GM18498 (cell line): ENCODE results near the gene JADE2.
"Not testable (repeated sequence)": the region's sequence is repeated elsewhere in the genome, so short reads cannot be mapped to it uniquely, and the experiment has no call there.

ENCODE experiments used
- ATAC-seq: cut with Tn5 transposase; IDR thresholded peaks from one replicate; pipeline ENCODE4 v1.9.1; 2021; ENCODE audit warnings: mild to moderate bottlenecking, moderate library complexity; ENCODE audit not compliant: unreplicated experiment

Gene JADE2

DNA sequence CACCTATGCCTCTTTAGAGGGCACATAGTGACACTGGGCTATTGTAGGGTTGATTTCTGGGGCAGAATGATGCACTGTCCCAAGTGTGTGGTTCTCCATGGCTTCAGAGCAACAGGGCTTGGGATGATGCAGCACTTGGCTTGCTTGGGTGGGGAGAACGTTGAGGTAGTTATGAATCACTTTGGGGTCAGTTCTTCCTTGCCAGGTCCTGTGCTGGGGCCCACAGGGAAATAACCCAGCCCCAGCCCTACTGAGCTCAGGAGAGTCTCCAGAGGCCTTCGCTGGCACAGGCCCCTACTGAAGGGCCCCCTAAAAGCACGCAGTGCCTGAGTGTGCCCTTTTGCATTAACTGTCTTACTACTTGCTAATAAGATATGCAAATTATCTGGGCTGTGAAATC lies 24.2 kb downstream of the JADE2 start:
- no peak for ATAC-seq

DNA sequence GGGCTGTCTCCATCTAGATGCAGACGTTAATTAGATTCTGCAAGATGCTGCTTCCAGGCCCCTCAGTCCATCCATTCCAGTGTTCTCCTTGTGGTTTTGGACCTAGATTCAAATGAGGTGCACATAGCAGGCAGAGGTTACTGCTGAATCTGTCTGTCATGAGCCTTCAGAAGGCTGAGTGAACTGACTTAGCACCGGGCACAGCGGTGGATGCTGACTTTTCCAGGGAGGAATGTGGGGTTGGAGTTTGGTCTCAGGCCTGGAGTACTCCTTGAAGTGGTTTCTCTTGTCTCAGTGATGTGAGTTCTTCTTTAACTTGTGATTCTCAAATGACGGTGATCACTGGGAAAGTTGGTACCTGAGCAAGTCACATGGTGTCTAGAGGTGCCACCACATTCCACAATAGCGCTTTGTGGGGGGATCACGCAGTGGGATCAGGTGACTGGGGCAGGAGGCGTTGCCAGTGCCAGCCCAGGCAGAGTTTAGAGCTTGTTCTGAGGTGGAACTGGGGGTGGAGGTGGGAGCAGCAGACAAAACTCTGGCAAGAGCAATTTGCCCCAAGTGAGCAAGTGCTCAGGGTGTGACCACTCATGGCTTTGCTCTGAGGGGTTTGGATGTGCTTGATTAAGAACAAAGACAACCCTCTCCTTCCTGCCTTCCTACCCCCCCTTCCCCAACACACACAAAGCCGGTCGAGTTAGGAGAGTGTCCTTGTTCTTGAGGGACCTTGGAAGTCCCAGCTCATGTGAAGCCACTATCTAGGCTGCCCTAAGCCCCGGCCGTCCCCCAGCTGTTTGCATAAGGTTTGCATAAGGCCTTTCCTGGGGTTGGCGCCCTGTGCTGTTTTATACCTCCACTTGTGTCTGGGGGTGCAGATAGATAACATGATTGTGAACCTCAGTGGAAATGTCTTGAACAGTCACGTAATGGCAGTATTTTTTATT lies 25.1 kb downstream of the JADE2 start:
- ATAC-seq, result no peak

DNA sequence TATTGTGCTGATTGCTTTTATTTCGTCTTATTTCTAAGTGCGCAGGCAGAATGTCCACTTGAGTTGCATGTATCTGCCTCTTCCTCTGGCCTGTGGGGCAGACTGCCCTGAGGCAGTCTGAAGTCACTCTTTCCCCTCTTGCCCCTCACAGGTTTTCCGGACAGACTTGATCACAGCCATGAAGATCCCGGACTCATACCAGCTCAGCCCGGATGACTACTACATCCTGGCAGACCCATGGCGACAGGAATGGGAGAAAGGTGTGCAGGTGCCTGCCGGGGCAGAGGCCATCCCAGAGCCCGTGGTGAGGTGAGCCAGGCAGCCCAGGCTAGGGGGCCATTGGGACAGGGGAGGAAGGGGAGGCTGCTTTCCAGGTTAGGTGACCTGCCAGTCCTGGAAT lies 26.4 kb downstream of the JADE2 start:
- no peak for ATAC-seq

DNA sequence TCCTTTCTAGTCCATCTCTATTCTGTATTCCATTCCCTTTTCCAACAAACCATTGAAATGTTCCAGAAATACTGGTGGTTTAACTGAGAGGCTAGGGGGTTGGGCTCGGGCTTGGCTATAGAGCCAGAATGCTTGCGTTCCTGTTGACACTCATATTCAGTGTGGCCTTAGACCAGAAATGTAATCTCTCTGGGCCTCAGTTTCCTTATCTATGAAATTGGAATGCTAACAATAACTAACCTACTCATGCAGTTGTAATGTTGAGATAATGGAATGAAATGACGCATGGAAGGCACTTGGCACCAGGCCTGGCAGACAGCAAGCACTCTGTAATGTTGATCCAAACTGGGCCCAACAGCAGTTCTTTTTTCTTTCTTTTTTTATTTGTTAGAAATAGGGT lies 26.8 kb downstream of the JADE2 start:
- ATAC-seq, result no peak

DNA sequence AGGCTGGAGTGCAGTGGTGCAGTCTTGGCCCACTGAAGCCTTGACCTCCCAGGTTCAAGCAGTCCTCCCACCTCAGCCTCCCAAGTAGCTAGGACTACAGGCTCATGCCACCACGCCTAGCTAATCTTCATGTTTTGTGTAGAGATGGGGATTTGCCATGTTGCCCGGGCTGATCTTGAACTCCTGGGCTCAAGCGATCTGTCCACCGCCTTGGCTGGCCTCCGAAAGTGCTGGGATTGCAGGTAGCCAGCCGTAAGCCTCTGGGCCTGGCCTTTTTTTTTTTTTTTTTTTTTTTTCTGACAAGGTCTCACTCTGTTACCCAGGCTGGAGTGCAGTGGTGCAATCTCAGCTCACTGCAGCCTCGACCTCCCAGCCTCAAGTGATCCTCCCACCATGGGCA lies 27.2 kb downstream of the JADE2 start:
- not testable (repeated sequence) for ATAC-seq

DNA sequence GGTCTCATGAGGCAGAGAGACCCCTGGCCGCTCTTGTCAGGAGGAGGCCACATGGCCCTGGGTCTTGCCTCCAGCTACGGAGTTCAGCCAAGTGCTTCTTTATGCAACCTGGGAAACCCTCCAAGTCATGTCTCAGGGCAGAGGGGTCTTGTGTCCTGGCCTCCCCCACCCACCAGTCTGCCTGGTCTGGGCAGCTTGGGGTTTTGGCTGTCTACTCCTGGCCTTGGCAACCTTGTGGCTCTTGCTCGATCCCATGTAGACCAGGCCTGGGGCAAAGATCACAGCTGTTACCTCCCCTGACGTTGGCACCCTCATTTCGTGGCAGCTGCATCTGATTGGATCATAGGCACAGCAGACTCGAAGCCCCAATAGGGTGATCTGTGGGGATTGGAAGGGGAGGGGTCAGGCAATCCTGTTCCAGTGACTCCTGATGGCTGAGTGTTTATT lies 28.4 kb downstream of the JADE2 start:
- ATAC-seq, result no peak

DNA sequence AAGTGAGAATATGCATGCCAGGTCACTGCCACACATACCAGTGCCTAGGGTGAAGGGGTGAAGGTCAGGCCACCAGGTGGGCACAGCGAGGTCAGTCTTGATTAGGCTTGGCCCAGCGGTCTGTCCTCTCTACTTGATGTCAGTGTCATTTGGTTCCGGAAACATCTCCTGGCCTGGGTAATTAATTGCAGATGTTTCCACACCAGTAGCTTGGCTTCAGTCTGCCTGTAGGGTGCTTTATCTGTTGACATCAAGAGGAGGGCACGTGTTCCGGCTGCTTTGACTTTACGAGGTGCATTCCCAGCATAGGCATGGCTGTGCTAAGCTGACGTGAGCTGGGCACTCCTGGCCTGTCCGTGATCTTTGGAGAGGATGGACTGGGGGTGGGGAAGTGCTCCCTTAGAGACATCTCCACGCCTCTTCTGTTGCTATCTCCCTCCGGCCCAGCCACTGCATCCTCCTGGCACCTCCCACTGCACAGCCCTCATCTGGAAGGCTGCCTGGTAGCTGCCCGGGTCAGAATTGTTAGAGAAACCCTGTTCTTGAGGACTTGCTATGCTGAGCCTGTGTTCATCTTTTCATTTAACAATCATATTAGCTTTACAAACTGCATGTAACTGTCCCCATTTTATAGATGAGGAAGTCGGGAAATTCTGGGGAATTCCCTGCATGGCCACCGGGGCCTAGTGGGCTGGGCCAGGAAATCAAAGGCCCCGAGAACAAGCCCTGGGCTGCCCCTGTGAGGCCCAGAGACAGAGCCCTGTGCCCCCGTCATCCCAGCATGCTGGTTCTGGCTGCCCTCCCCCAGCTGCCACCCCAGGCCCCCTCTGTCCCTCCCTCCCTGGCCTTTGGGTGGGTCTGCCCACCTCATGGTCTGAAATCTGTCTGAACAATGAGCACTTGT lies 29.1 kb downstream of the JADE2 start:
- ATAC-seq, result peak; percentile 43

DNA sequence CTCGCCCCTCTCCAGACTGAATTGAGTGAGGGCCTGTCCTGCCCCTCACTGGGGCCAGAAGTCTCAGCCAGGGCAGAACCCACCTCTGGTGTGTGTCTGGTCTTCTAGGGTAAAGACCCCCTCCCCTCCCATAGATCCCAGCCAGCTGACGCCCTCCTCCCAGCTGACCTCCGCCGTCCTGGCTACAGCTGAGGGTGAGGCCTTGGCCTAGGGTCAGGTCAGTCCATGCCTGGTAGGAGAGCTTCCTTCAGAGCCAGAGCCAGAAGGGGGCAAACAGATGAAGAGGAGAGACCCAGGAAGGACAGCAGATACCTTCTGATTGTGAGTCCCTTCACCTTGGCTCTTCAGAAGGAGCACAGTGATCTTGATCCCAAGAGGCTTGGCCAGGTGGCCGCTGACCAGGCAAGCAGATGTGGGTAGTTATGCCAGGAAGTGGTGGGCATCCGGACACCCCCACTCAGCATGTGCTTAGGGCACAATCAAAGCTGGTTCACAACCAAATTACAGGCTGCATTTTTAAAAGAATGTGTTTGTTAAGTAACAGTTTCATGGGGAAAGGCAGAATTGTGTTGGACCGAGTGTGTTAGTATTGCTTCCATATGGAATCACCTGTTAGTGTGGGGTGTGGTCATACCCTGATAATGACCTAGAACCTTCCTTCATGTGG lies 29.9 kb downstream of the JADE2 start:
- ATAC-seq, result no peak

DNA sequence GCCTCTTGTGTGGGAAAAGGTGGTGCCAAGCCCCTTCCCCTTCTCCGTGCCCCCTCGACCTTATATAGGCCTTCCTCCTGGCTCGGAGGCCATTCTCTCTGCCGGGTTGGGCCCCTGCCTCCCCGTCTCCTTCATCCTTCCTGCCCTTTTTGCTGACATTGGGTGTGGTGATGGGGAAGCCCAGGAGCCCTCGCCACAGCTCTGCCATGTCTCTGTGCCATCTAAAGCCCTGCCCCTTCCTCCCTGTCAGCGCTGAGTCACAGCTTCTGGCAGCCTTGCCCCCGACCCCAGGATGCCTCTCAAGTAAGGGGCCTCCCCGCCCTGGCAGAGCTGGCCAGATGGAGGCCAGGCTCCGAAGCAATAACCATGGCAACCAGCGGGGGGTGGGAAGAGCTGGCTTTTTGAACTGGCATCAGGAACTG lies 30.4 kb downstream of the JADE2 start:
- ATAC-seq, result no peak

DNA sequence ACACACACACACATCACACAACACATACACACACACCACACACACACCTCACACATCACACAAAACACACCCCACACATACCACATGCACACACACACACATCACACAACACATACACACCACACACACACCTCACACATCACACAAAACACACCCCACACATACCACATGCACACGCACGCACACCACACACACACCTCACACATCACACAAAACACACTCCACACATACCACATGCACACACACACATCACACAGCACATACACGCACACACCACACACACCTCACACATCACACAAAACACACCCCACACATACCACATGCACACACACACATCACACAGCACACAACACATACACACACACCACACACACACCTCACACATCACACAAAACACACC lies 31.1 kb downstream of the JADE2 start:
- ATAC-seq, result not testable (repeated sequence)

DNA sequence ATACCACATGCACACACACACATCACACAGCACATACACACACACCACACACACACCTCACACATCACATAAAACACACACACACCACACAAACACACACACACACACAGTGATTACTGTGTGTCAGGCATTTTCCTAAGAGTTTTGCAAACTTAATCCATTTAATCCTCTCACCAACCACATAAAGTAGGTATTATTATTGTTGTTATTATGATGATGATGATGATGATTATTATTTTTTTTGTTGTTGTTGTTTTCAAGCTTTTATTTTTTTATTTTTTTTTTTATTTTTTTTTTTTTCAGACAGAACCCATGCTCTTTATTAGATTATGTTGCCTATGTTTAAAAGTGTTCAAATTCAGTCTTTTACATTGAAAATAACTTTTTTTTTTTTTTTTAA lies 31.5 kb downstream of the JADE2 start:
- no peak for ATAC-seq

DNA sequence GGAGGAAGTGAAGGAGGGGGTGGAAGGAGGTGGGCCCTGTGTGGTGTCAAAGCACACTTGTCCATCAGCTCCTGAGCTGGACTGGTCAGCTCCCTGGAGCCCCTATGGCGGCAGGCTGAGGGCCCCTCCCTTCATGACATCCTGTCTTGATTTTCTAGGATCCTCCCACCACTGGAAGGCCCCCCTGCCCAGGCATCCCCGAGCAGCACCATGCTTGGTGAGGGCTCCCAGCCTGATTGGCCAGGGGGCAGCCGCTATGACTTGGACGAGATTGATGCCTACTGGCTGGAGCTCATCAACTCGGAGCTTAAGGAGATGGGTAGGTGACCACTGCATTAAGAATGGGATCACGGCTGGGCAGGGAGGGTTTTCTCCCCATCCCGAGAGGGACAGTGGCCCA lies 34.2 kb downstream of the JADE2 start:
- ATAC-seq, result no peak

DNA sequence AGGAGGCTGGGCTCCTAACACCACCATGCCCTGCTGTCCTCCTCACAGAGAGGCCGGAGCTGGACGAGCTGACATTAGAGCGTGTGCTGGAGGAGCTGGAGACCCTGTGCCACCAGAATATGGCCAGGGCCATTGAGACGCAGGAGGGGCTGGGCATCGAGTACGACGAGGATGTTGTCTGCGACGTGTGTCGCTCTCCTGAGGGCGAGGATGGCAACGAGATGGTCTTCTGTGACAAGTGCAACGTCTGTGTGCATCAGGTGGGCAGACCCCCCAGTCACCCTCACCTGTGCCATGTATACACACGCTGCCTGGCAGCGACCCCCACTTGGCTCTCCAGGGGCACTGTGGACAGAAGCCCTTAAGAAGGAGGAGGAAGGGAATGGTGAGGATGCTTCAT lies 35.2 kb downstream of the JADE2 start:
- no peak for ATAC-seq

DNA sequence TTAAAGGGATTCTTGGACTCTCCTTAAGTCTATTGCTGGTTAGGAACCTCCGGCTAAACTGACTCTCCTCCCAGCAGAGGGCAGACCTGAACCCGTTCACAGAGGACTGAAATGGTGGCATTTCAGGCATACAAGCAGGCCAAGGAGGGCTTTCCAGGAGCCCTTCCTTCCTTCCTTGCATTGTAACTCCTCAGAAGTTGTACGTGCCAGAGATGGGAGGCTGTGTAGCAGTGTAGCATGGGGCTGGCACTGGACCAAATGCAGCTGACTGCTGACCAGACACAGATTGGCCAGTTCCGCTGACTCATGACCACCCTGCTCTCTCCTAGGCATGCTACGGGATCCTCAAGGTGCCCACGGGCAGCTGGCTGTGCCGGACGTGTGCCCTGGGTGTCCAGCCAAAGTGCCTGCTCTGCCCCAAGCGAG lies 36.4 kb downstream of the JADE2 start:
- ATAC-seq, result no peak

DNA sequence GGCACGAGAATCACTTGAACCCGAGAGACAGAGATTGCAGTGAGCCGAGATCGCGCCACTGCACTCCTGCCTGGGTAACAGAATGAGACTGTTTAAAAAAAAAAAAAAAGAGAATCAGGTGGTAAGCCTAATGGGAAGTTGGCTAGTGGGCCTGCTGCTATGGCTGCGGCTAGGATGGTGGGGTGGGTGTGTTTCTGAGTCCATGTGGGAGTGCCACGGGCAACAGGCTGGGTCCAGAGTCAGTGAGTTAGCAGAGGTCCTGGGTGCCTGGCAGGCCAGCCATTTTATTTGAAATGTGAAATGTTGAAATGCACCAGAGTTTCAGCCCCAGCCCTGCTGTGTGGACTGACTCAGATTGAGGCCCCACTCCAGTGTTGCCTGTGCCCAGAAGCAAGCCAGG lies 37.8 kb downstream of the JADE2 start:
- no peak for ATAC-seq

DNA sequence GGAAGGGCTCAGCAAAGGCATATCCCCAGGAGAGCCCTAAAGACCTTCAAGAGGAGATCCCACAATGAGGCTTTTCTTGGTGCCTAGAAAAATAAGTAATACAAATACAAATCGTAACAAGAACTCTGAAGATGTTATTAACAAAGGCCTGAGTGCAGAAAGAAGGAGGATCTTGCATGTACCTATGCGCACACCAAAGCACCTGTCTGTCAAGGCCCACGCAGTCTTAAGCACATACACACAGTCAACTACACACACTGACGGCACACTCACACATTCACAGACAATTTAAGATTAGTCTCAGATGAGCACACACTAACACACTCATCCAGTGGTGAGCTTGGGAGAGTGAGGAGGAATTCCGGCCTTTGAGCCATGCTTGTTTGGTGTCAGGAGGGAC lies 38.5 kb downstream of the JADE2 start:
- no peak for ATAC-seq

DNA sequence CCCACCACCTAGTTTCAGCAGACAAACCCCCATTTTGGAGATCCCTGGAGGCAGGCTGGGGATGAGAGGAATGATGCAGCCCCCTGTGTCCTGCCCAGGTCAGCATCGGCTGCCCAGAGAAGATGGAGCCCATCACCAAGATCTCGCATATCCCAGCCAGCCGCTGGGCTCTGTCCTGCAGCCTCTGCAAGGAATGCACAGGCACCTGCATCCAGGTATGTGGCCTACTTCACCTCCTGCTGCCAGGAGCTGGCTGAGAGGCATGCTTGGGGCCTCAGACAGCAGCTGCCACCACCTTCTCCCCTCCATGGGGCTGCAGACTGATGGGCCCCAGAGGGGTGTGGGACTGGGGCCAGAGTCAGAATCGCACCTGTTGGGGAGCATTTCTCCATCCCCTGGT lies 38.9 kb downstream of the JADE2 start:
- ATAC-seq, result no peak

DNA sequence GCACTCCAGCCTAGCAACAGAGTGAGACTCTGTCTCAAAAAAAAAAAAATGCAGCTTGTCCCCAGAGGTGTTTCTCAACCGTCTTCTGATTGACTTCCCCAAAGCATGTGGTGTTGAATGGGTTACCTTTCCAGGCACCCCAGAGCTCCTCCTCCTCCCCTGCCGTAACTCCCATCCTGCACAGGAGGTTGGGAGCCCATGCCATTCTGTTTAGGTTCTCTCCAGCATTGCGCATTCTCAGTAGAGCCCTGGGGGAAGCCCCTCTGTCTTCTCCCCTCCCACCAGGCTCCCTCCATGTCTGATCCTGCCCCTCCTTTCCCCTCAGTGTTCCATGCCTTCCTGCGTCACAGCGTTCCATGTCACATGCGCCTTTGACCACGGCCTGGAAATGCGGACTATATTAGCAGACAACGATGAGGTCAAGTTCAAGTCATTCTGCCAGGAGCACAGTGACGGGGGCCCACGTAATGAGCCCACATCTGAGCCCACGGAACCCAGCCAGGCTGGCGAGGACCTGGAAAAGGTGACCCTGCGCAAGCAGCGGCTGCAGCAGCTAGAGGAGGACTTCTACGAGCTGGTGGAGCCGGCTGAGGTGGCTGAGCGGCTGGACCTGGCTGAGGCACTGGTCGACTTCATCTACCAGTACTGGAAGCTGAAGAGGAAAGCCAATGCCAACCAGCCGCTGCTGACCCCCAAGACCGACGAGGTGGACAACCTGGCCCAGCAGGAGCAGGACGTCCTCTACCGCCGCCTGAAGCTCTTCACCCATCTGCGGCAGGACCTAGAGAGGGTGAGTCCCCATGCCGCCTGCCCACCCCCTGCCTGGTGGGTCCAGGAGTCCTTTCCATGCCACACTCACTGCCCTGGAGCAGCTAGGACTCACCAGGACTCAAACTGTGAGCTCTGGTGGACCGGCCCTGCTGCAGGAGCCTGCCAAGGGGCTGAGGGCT lies 40.6 kb downstream of the JADE2 start:
- ATAC-seq, result no peak

DNA sequence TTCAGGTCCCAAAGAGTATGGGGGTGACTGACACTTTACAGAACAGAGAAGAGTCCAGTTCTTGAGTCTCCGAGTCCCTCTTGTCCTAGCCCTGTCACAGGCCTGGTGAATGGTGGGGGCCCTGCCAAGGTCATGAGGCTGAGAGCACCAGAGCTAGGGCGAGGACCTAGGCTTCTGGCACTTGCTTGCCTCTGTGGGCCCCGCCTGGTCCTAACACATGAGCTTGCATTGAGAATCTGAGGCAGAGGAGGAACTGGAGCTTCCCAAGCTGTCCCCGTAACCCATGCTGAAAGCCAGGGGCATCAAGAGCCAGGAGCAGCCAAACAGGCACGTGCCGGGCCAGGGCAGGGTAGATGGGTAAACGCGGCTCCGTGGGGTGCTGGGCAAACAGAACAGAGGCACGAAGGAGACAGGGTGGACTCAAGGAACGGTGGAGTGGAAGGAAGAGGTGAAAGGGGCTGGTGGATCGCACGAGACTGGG lies 41.3 kb downstream of the JADE2 start:
- ATAC-seq, result no peak
